NK-92 (cell line): Measurements from ENCODE around the gene WDR33.

ENCODE experiments used
- DNase-seq: peaks from one replicate; lab custom pipeline; 2025; ENCODE audit not compliant: unreplicated experiment; lab: John Stamatoyannopoulos, UW

The WDR33 gene

GRCh38 chr2:127674241-127675209, 136.4 kb downstream of the WDR33 start:
- no peak for DNase-seq

- DNase-seq = no peak
These were observed 137.5 kb downstream of the WDR33 start for GRCh38 chr2:127673291-127674069.

GRCh38 chr2:127672341-127673224, 138.4 kb downstream of the WDR33 start:
- no peak for DNase-seq

- DNase-seq = no peak
These were observed 139.2 kb downstream of the WDR33 start for GRCh38 chr2:127671557-127672302.

- DNase-seq = no peak
These were observed 140.0 kb downstream of the WDR33 start for GRCh38 chr2:127670957-127671290.

- no peak for DNase-seq
These were observed 140.7 kb downstream of the WDR33 start for GRCh38 chr2:127670055-127670956.

- no peak for DNase-seq
These were observed 141.9 kb downstream of the WDR33 start for GRCh38 chr2:127669056-127669455.

- DNase-seq = no peak
These were observed 145.6 kb downstream of the WDR33 start for GRCh38 chr2:127665267-127665893.

GRCh38 chr2:127664895-127665225, 146.1 kb downstream of the WDR33 start:
- DNase-seq = no peak

GRCh38 chr2:127664065-127664894, 146.7 kb downstream of the WDR33 start:
- no peak for DNase-seq

GRCh38 chr2:127663566-127664064, 147.4 kb downstream of the WDR33 start:
- no peak for DNase-seq

- no peak for DNase-seq
These were observed 147.9 kb downstream of the WDR33 start for GRCh38 chr2:127662937-127663565.

- DNase-seq = no peak
These were observed 148.9 kb downstream of the WDR33 start for GRCh38 chr2:127661949-127662510.

- DNase-seq = no peak
These were observed 149.8 kb downstream of the WDR33 start for GRCh38 chr2:127661072-127661649.

- no peak for DNase-seq
These were observed 150.7 kb downstream of the WDR33 start for GRCh38 chr2:127660291-127660578.

- DNase-seq = no peak
These were observed 151.3 kb downstream of the WDR33 start for GRCh38 chr2:127659408-127660290.
